Stomach (tissue), 9 donors: ENCODE results near the gene THBD. TPM values are rescaled to one million over a fixed set of nuclear protein-coding genes. Genes with fewer than 3 reads are reported as not detected.
"Not testable (repeated sequence)": the region's sequence is repeated elsewhere in the genome, so short reads cannot be mapped to it uniquely, and the experiment has no call there.

Source experiments
- DNase-seq, 2 donors: peaks; one replicate each; pipeline versions ENCODE4 v3.0.0 to v3.0.0-alpha.2; 2013 to 2019
- H3K27ac ChIP-seq, 5 donors: fragments of 200-600 bp in 4 of 5; sonication (generic) in 4 of 5; one replicate each; pipeline ENCODE4 v1.5.1; 2013 to 2019; ENCODE audit warnings: mild to moderate bottlenecking in 1 of 5, moderate library complexity in 1 of 5
- H3K27me3 ChIP-seq, 3 donors: fragments of 200-600 bp; sonication (generic); one replicate each; pipeline ENCODE4 v1.5.1; 2017 to 2019; ENCODE audit warnings: mixed run types in 1 of 3
- H3K36me3 ChIP-seq, 4 donors: fragments of 200-600 bp; sonication (generic); 1 replicate in 3 of 4; 2 replicates in 1 of 4; pipeline ENCODE4 v1.5.1; 2016 to 2019
- H3K4me1 ChIP-seq, 4 donors: fragments of 200-600 bp; sonication (generic); one replicate each; pipeline ENCODE4 v1.5.1; 2016 to 2019
- H3K4me3 ChIP-seq, 4 donors: fragments of 200-600 bp; sonication (generic) in 3 of 4; one replicate each; pipeline ENCODE4 v1.5.1; 2016 to 2019; ENCODE audit warnings: mild to moderate bottlenecking in 1 of 4
- H3K9me3 ChIP-seq, 4 donors: fragments of 200-600 bp; sonication (generic); one replicate each; pipeline ENCODE4 v1.5.1; 2016 to 2019
- EP300 ChIP-seq: sonication (generic); formaldehyde crosslinking; IDR thresholded peaks from one replicate; pipeline ENCODE4 v1.6.1; 2017; ENCODE audit warnings: antibody characterized with exemption
- POLR2A ChIP-seq, 4 donors: fragments of 450-650 bp; IDR thresholded peaks; one replicate each; pipeline ENCODE4 v1.6.1; 2016; ENCODE audit warnings: antibody characterized with exemption in 4 of 4, control low read depth in 2 of 4, mild to moderate bottlenecking in 1 of 4, moderate library complexity in 1 of 4
- POLR2AphosphoS5 ChIP-seq, 3 donors: sonication (generic); formaldehyde crosslinking; IDR thresholded peaks; one replicate each; pipeline ENCODE4 v1.6.1; 2016; ENCODE audit warnings: antibody characterized with exemption in 3 of 3
- WGBS, 5 donors: extraction: QIAGEN DNeasy Blood & Tissue Kit in 3 of 5; methylation state at CpG; one replicate each; pipeline versions ENCODE4 v1.1.5 to v1.1.7; 2013 to 2018; 5-methylcytosine and 5-hydroxymethylcytosine counted together
- intact Hi-C: fragments of 100-400 bp; cut with DNase I; formaldehyde crosslinking; loops from one replicate; pipeline ENCODE4 v1.15.1; 2023; ENCODE audit warnings: low total_unique reads
- polyA plus RNA-seq, 3 donors: library from polyadenylated mRNA; stranded (reverse); fragments of 200-250 nt; gene quantifications; one replicate each; pipeline ENCODE4 v1.2.3, GENCODE V29; 2013
- total RNA-seq, 5 donors: library from RNA; depleted of rRNA; stranded (reverse); fragments of >200 nt; gene quantifications; one replicate each; pipeline versions ENCODE4 v1.1.0 to v1.2.3, GENCODE V29; 2014 to 2016
- TF ChIP-seq, protein P1 (sequence below), 7 experiments: fragments of 450-650 bp in 4 of 7; fragments of 200-600 bp in 3 of 7; sonication (generic) in 3 of 7; IDR thresholded peaks; one replicate each; pipeline ENCODE4 v1.5.1; 2016 to 2019; ENCODE audit warnings: antibody characterized with exemption in 7 of 7, control low read depth in 2 of 7, mild to moderate bottlenecking in 1 of 7
- donor health status: healthy with polysubstance abuse.
- donor health status: Bipolar disorder and iron deficiency.
- donor health status: healthy.

The THBD gene
- total and polyA plus RNA-seq, 8 donors = 2.7 to 83.5 (median 21.8) TPM

DNA sequence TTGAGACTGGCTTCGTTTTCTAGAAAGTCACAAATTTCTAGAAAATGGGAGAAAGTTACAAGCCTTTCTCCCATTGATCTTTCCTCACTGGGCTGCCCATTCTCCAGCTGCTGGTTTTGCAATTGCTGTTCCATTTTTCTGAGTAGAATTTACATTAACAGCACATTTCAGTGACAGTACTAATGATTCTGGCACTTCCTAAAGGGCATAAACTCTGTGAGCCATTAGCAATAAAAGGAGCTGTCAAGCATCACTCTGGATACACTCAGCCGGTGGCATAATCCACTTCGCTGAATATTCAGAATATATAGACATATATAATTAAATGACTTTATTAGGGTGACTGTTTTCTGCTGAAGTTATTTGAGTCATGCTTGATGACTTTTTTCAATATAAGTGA lies 21.1 kb downstream of the THBD start:
- intact Hi-C loops = no loop called here
- peaks cover 0 to 8% (median 3%) of the 10 kb centered on the region in 4 donors for H3K4me1 ChIP-seq
- H3K4me3 ChIP-seq = no peak overlapping the region
- no peak for TF ChIP-seq EP300
- TF ChIP-seq, protein P1, sequence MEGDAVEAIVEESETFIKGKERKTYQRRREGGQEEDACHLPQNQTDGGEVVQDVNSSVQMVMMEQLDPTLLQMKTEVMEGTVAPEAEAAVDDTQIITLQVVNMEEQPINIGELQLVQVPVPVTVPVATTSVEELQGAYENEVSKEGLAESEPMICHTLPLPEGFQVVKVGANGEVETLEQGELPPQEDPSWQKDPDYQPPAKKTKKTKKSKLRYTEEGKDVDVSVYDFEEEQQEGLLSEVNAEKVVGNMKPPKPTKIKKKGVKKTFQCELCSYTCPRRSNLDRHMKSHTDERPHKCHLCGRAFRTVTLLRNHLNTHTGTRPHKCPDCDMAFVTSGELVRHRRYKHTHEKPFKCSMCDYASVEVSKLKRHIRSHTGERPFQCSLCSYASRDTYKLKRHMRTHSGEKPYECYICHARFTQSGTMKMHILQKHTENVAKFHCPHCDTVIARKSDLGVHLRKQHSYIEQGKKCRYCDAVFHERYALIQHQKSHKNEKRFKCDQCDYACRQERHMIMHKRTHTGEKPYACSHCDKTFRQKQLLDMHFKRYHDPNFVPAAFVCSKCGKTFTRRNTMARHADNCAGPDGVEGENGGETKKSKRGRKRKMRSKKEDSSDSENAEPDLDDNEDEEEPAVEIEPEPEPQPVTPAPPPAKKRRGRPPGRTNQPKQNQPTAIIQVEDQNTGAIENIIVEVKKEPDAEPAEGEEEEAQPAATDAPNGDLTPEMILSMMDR (IDR thresholded peaks at IDR 0.05) = no peak
- no peak for TF ChIP-seq POLR2AphosphoS5 (IDR thresholded peaks at IDR 0.05)
- TF ChIP-seq POLR2A (IDR thresholded peaks at IDR 0.05) = no peak
- H3K36me3 ChIP-seq = no peaks in the 10 kb centered on the region
- 71 to 93% (median 83%) methylated on average over 3 of the region's 3 CpGs for WGBS, 5 donors
- H3K9me3 ChIP-seq = no peaks in the 10 kb centered on the region
- no peak for DNase-seq
- H3K27me3 ChIP-seq = no peaks in the 10 kb centered on the region
- H3K27ac ChIP-seq = no peak overlapping the region

DNA sequence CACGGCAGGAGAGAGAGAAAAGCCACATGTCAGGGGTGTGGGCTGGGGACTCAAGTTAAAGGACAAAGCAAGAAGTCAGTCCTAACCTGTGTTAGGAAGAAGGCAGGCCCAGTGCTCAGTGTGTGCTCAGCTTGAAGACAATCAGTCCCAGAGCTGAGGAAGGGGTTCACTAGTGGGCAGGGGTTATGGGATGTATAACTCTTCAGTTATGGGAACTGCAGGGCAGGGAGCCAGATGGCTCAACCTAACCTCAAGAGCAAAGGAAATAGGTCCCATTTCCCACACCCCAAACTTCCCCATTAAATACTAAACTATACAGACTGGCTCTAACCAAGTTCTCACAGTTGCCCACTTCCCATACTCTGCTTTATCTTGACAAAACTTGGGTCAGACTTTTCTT lies 21.8 kb downstream of the THBD start:
- Histone ChIP-seq H3K4me3 (no peak overlapping the region), H3K27me3 (no peaks in the 10 kb centered on the region), H3K36me3 (no peaks in the 10 kb centered on the region), H3K4me1 (peaks cover 0 to 11% (median 5%) of the 10 kb centered on the region in 4 donors), H3K9me3 (no peaks in the 10 kb centered on the region), H3K27ac (peak overlapping the region in 2 of 5 donors; percentile 33 to 44)
- no peak for DNase-seq
- WGBS, 5 donors = 75 to 82% (median 81%) methylated on average over 1 of the region's 1 CpG
- intact Hi-C loops = no loop called here
- TF ChIP-seq EP300 = no peak
- TF ChIP-seq POLR2A (IDR thresholded peaks at IDR 0.05) = no peak
- TF ChIP-seq, protein P1 (IDR thresholded peaks at IDR 0.05) = no peak
- no peak for TF ChIP-seq POLR2AphosphoS5 (IDR thresholded peaks at IDR 0.05)

DNA sequence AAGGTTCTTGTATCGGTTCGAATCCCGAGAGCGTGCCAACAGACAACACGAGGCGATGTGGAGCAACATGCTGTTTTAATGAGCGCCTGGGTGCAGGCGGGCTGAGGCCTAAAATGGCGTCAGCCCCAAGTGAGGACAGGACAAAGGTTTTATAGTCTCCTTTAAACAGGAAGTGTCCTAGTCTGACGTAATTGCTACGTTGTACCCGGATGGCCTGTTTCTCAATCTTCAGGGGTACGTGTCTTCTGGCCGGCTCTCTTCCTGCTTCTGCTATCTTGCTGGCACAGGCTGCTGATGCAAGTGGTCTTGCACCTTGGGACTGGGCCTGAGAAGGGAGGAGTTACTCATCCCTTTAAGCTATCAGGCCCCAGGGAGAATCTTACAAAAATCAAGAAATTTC lies 24.0 kb downstream of the THBD start:
- Histone ChIP-seq H3K27ac (peak overlapping the region in 1 of 5 donors; percentile 42), H3K4me1 (peaks cover 0 to 11% (median 5%) of the 10 kb centered on the region in 4 donors)
- DNase-seq, H3K36me3 ChIP-seq, H3K27me3 ChIP-seq, H3K9me3 ChIP-seq, intact Hi-C loops, H3K4me3 ChIP-seq: not testable (repeated sequence)
- WGBS, 5 donors = 87 to 94% (median 93%) methylated on average over 14 of the region's 14 CpGs

DNA sequence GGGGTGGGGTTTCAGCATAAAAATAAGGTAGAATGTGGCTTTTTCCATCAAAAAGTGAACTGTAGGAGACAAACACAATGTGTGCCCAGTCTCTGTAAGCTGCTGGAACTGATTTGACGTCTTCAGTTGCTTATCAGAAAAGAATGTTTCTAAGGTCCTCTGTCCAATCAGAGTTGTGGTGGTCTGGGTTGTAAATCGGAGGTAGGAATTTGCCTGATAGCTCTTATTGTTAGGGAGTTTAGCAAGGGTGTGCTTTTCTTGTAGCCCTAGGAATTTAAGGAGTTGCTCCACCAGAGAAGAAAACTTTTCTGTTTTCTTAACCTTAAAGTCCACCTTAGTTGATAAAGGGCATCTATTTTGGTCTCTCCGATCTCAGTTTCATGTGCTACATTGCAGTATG lies 24.8 kb downstream of the THBD start:
- H3K27ac ChIP-seq = peak overlapping the region in 1 of 5 donors; percentile 66
- WGBS, 5 donors = 34 to 66% (median 44%) methylated on average over 3 of the region's 3 CpGs
- intact Hi-C loops = no loop called here
- no peak for DNase-seq
- no peaks in the 10 kb centered on the region for H3K9me3 ChIP-seq
- no peak for TF ChIP-seq POLR2AphosphoS5 (IDR thresholded peaks at IDR 0.05)
- H3K4me1 ChIP-seq = peaks cover 0 to 11% (median 5%) of the 10 kb centered on the region in 4 donors
- no peak overlapping the region for H3K4me3 ChIP-seq
- H3K36me3 ChIP-seq = no peaks in the 10 kb centered on the region
- H3K27me3 ChIP-seq = no peaks in the 10 kb centered on the region

DNA sequence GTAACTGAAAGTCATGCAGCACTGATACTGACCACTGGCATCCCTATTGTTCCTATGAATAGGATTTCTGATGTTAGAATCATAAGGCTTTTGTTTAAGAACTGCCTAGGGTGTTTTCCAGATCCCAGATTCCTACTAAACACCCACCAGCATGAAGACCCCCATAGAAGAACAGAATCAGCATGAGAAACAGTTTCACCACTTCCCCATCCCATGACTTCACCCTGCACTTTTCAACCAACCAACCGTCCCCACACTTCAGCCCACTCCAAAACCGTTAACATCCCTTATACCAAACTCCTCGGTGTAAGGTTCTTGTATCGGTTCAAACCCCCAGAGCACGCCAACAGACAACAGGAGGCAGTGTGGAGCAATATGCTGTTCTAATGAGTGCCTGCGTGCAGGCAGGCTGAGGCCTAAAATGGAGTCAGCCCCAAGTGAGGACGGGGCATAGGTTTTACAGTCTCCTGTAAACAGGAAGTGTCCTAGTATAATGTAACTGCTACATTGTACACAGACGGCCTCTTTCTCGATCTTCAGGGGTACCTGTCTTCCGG lies 25.8 kb downstream of the THBD start:
- Histone ChIP-seq H3K27me3 (no peaks in the 10 kb centered on the region), H3K9me3 (no peaks in the 10 kb centered on the region), H3K4me1 (peaks cover 0 to 11% (median 5%) of the 10 kb centered on the region in 4 donors), H3K4me3 (no peak overlapping the region), H3K36me3 (no peaks in the 10 kb centered on the region), H3K27ac (peak overlapping the region in 3 of 5 donors; percentile 38 to 66 (median 65))
- WGBS, 5 donors = 85 to 95% (median 89%) methylated on average over 10 of the region's 10 CpGs
- DNase-seq = no peak
- no peak for TF ChIP-seq EP300
- TF ChIP-seq, protein P1 (IDR thresholded peaks at IDR 0.05) = no peak
- TF ChIP-seq POLR2AphosphoS5 (IDR thresholded peaks at IDR 0.05) = no peak
- TF ChIP-seq POLR2A (IDR thresholded peaks at IDR 0.05) = no peak
- intact Hi-C loops = no loop called here
